ENCODE measurements around the gene EPHA3. TPM values are rescaled to one million over a fixed set of nuclear protein-coding genes. Genes with fewer than 3 reads are reported as not detected.

The EPHA3 gene
- total RNA-seq, 1 donor: 6.1 TPM

- TF ChIP-seq, protein P1, sequence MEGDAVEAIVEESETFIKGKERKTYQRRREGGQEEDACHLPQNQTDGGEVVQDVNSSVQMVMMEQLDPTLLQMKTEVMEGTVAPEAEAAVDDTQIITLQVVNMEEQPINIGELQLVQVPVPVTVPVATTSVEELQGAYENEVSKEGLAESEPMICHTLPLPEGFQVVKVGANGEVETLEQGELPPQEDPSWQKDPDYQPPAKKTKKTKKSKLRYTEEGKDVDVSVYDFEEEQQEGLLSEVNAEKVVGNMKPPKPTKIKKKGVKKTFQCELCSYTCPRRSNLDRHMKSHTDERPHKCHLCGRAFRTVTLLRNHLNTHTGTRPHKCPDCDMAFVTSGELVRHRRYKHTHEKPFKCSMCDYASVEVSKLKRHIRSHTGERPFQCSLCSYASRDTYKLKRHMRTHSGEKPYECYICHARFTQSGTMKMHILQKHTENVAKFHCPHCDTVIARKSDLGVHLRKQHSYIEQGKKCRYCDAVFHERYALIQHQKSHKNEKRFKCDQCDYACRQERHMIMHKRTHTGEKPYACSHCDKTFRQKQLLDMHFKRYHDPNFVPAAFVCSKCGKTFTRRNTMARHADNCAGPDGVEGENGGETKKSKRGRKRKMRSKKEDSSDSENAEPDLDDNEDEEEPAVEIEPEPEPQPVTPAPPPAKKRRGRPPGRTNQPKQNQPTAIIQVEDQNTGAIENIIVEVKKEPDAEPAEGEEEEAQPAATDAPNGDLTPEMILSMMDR (IDR thresholded peaks at IDR 0.05; ENCODE audit: insufficient read depth, low read length): no peak
These were observed 285.6 kb downstream of the EPHA3 start for GRCh38 chr3:89392991-89393390.

GRCh38 chr3:89395456-89395855, 288.0 kb downstream of the EPHA3 start:
- DNase-seq (ENCODE audit: low read depth): no peak
- TF ChIP-seq, protein P1 (IDR thresholded peaks at IDR 0.05; ENCODE audit: insufficient read depth, low read length): no peak
- H3K4me3 ChIP-seq (ENCODE audit: low read depth, low read length): no peak overlapping the region

More at GRCh38 chr3:89392991-89393390, 285.6 kb downstream of the EPHA3 start:
- H3K4me3 ChIP-seq (ENCODE audit: low read depth, low read length): no peak overlapping the region
- DNase-seq (ENCODE audit: low read depth): no peak

- no peak for DNase-seq (ENCODE audit: low read depth)
- no peak overlapping the region for H3K4me3 ChIP-seq (ENCODE audit: low read depth, low read length)
- TF ChIP-seq, protein P1 (IDR thresholded peaks at IDR 0.05; ENCODE audit: insufficient read depth, low read length): no peak
These were observed 288.6 kb downstream of the EPHA3 start for GRCh38 chr3:89395996-89396395.

DNA sequence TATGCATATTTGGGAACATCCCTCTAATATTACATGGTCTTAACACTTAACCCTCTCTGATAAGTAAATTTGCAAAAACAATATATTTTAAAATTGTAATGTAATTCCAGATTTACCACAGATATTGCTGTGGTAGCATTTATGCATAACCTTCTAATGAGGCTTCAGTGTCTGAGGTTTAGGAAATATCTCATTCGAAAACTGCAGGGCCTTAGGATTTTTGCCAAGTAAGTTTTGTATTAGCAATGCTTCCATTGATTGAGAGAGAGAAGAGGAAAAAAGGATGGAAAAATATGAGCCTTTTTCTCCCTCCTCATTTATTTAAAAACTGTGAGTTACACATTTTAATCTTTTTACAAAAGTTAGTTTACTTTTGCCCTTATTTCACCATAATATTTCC, 294.6 kb downstream of the EPHA3 start:
- DNase-seq (ENCODE audit: low read depth): no peak
- H3K4me3 ChIP-seq (ENCODE audit: low read depth, low read length): no peak overlapping the region
- TF ChIP-seq, protein P1 (IDR thresholded peaks at IDR 0.05; ENCODE audit: insufficient read depth, low read length): no peak

- H3K4me3 ChIP-seq (ENCODE audit: low read depth, low read length): no peak overlapping the region
- TF ChIP-seq, protein P1 (IDR thresholded peaks at IDR 0.05; ENCODE audit: insufficient read depth, low read length): no peak
- no peak for DNase-seq (ENCODE audit: low read depth)
These were observed 297.8 kb downstream of the EPHA3 start for GRCh38 chr3:89405176-89405575.

DNA sequence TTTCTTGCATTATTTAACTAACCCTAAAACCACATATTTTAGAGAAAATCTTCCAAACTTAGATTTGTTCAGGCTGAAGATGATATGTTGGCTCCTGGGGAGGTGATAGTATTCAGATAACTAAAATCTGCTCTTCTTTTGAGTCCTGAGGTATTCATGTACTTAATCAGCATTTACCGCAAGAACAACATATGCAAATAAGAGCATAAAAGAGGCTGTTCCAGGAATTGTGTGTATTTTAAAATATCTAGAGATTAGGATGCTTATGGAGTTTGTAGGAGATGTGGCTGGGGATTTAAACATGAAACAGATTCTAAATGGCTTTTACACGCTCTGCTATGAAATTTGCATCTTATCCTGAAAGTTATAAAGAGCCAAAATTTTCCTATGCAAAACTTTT, 298.2 kb downstream of the EPHA3 start:
- H3K4me3 ChIP-seq (ENCODE audit: low read depth, low read length): no peak overlapping the region
- no peak for DNase-seq (ENCODE audit: low read depth)
- TF ChIP-seq, protein P1 (IDR thresholded peaks at IDR 0.05; ENCODE audit: insufficient read depth, low read length): no peak

DNA sequence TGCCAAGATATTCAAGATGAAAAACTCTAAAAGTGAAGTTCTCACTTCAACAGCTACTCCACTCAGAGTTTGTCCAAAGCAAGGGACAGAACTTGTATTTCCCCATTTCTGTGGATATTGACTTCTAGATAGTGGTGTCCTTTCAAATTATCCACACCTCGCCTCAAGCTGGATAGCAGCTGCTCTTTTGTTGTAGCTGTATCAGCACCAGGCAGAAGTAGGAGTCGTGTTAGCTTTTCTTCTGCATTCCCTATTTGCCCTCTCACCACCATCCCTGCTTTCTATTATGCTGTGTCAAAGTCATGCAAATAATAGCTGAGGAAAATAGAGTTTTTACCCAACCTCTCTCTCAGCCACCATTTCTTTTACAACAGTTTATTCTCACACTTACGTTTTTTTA, 303.8 kb downstream of the EPHA3 start:
- TF ChIP-seq, protein P1 (IDR thresholded peaks at IDR 0.05; ENCODE audit: insufficient read depth, low read length): no peak
- H3K4me3 ChIP-seq (ENCODE audit: low read depth, low read length): no peak overlapping the region
- DNase-seq (ENCODE audit: low read depth): no peak
